BJ (cell line): ENCODE data around the gene PDXK. TPM values are rescaled to one million over a fixed set of nuclear protein-coding genes. Genes with fewer than 3 reads are reported as not detected.

Source experiments
- CTCF ChIA-PET: fragments of 350-600 bp; formaldehyde crosslinking; extraction: SDS; loops from one replicate; lab custom pipeline; 2021; ENCODE audit warnings: antibody characterized with exemption, inconsistent platforms; lab: Yijun Ruan, JAX
- POLR2A ChIA-PET: fragments of 300-600 bp; sonication (Branson Sonifier 250); formaldehyde crosslinking; extraction: SDS; loops from one replicate; lab custom pipeline; 2021; ENCODE audit warnings: antibody characterized with exemption; lab: Charles Lee
- DNase-seq: peaks from one replicate; pipeline ENCODE4 v3.0.0-alpha.2; 2011; ENCODE audit warnings: low read depth
- H3K27me3 ChIP-seq: 2 replicates; pipeline ENCODE4 v1.6.0; 2011; ENCODE audit warnings: low read length; ENCODE audit not compliant: control insufficient read depth, insufficient read depth
- H3K36me3 ChIP-seq: 2 replicates; pipeline ENCODE4 v1.5.1; 2011; ENCODE audit warnings: low read length; ENCODE audit not compliant: control insufficient read depth, insufficient read depth
- H3K4me3 ChIP-seq: 2 replicates; pipeline ENCODE4 v1.5.1; 2011; ENCODE audit warnings: low read depth, mild to moderate bottlenecking, control low read depth, low read length
- CTCF ChIP-seq: IDR thresholded peaks from 2 replicates; pipeline ENCODE4 v1.5.1; 2011; ENCODE audit warnings: low read depth, mild to moderate bottlenecking, control low read depth, inconsistent platforms, low read length, moderate library complexity; ENCODE audit not compliant: insufficient read depth
- polyA plus RNA-seq: library from polyadenylated mRNA; depleted of rRNA; stranded (reverse); fragments of >200 nt; gene quantifications from 2 replicates; pipeline ENCODE4 v1.2.3, GENCODE V29; 2011

The PDXK gene
- polyA plus RNA-seq, 1 experiment, result 192 TPM

GRCh38 chr21:43721206-43721605, 2.3 kb downstream of the PDXK start:
- H3K27me3 ChIP-seq, result no peaks in the 10 kb centered on the region
- CTCF ChIA-PET, result no interaction called here
- H3K4me3 ChIP-seq, result no peak overlapping the region; the same call in none of the 2 replicates
- DNase-seq, result no peak
- POLR2A ChIA-PET, result no interaction called here
- H3K36me3 ChIP-seq, result peaks cover 8% of the 10 kb centered on the region
- TF ChIP-seq CTCF, result no peak

DNA sequence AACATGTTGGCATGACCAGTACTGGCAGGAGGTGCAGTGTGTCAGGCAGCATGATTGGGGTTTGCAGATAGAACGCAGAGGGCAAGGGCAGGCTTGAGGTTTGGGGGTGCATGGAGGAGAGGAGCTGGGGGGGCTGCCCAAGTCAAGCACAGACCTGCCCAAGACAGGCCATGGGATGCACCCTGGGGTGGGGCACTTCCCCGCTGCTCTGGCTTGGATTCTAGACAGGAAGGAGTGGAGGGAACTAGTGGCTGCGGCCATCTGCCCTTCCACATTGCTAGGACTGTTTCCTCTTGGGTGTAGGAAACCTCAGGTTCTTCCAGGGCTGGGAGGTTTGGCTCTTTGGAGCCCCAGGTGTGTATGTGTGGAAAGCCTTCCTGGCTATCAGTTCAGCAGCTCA, 3.0 kb downstream of the PDXK start:
- POLR2A ChIA-PET, result no interaction called here

DNA sequence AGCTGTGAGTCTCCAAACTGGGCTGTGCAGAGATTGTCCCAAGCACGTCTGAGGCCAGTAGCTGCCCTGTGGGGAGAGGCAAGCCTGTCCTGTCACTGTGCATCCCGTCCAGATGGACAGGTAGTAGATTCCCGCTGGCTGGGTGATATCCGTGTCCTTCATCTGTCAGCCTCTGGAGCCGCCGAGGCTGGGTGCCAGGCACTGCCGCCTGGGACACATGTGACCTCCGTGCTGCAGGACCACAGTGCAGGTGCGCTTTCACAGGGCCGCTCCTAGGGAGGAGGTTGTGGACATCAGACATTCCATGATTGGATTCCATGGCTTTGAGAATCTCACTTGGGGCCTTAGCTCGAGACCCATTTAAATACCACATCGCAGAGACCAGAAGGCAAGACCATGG, 4.7 kb downstream of the PDXK start:
- CTCF ChIA-PET, result no interaction called here
- POLR2A ChIA-PET, result no interaction called here

More for the DNA sequence above, 3.0 kb downstream of the PDXK start:
- H3K36me3 ChIP-seq, result peaks cover 8% of the 10 kb centered on the region
- no peak overlapping the region for H3K4me3 ChIP-seq
- DNase-seq, result no peak
- H3K27me3 ChIP-seq, result no peaks in the 10 kb centered on the region
- CTCF ChIA-PET, result no interaction called here
- TF ChIP-seq CTCF, result no peak

GRCh38 chr21:43726686-43727518, 8.0 kb downstream of the PDXK start:
- ChIA-PET POLR2A (no interaction called here), CTCF (no interaction called here)

More for the DNA sequence above, 4.7 kb downstream of the PDXK start:
- no peak for DNase-seq
- Histone ChIP-seq H3K27me3 (no peaks in the 10 kb centered on the region), H3K36me3 (peaks cover 8% of the 10 kb centered on the region), H3K4me3 (no peak overlapping the region)
- no peak for TF ChIP-seq CTCF

More at GRCh38 chr21:43726686-43727518, 8.0 kb downstream of the PDXK start:
- Histone ChIP-seq H3K4me3 (no peak overlapping the region), H3K36me3 (peaks cover 11% of the 10 kb centered on the region), H3K27me3 (no peaks in the 10 kb centered on the region)
- no peak for TF ChIP-seq CTCF
- DNase-seq, result no peak
